ENCODE results near the gene WNT3A.
"Not testable (repeated sequence)": the region's sequence is repeated elsewhere in the genome, so short reads cannot be mapped to it uniquely, and the experiment has no call there.

Gene WNT3A

GRCh38 chr1:228013131-228013934 is 6.5 kb downstream of the WNT3A start:
- no peak for DNase-seq

GRCh38 chr1:228013935-228014930 is 7.4 kb downstream of the WNT3A start:
- no peak for DNase-seq

DNA sequence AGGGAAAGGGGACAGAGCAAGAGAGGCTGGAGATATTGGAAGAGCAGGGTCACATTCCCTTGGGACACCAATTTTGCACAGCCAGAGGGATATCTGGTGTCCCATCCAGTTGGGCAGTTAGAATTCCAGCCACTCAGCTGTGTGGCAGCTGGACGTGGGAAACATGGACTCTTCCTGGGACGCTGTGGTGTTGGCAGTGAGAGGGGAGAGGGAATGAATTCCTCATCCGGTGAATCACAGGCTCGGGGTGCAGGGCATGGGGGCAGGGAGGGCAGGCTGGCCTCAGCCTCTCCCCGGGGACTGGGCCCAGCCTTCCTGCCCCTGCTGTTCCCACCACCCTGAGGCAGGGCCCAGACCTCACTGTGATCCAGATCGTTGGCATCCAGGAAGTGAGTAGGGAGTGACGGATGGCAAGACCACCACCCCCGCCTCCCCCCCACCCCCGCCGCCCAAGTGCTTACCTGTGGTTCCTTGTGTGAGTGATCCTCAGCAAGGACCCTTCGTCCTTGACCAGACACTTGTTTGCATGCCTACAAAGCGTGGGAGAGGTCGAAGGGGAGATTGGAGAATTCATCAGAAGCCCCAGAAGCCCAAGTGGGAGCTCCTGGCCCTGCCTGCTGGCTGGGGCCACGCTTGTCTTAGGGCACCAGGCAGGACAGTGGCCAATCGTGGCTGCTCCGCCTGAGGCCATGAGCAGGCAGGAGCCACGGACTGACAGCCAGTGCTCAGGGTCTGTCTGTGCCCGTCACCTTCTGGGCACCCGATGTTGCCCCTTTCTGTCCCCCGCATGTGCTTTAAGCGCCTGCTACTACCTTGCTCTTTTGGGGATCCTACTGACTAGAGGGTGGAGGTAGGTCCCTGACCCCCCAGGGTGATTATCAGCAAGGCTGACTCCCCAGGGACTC is 8.7 kb downstream of the WNT3A start:
- no peak for DNase-seq

GRCh38 chr1:228016181-228016510 is 9.3 kb downstream of the WNT3A start:
- DNase-seq = no peak

- no peak for DNase-seq
Observed at GRCh38 chr1:228016653-228017355, 10.0 kb downstream of the WNT3A start.

GRCh38 chr1:228017356-228018124 is 10.7 kb downstream of the WNT3A start:
- DNase-seq = no peak

- DNase-seq = no peak
Observed at GRCh38 chr1:228018125-228018398, 11.3 kb downstream of the WNT3A start.

DNA sequence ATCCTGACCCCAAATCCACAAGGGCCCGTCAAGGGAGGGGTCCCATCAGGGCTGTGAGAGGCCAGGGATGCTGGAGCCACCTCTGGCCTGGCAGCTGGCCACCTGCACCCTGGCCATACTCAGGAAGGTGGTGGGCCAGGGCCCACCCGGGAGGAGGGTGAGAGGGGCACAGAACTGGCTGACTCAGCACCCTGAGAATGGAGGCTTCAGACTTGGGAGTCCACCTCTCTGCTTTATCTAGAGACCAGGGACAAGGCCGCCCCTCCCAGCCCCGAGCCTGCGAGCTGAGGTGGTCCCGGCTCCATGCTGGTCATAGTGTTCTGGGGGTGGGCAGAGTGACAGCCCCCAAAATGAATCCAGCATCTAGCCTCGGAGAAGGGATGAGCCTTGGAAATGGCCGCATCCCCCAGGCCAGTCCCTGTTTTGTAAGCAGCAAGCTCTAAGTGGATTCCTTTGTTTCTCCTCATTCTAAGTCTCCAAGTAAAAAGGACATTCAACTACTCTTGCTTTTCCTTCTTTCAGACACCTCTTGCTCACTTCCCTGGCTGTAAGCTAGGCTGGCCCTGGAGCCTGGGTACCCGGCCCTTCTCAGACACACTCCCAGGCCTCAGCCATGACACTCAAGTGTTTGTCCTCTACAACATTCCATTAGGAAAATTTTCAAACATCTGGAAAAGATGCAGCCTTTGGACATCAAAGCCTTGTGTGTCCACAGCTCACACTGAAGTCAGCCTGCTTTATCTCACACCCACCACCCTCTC is 12.3 kb downstream of the WNT3A start:
- no peak for DNase-seq

- DNase-seq = not testable (repeated sequence)
Observed at GRCh38 chr1:228019722-228020083, 12.9 kb downstream of the WNT3A start.

DNA sequence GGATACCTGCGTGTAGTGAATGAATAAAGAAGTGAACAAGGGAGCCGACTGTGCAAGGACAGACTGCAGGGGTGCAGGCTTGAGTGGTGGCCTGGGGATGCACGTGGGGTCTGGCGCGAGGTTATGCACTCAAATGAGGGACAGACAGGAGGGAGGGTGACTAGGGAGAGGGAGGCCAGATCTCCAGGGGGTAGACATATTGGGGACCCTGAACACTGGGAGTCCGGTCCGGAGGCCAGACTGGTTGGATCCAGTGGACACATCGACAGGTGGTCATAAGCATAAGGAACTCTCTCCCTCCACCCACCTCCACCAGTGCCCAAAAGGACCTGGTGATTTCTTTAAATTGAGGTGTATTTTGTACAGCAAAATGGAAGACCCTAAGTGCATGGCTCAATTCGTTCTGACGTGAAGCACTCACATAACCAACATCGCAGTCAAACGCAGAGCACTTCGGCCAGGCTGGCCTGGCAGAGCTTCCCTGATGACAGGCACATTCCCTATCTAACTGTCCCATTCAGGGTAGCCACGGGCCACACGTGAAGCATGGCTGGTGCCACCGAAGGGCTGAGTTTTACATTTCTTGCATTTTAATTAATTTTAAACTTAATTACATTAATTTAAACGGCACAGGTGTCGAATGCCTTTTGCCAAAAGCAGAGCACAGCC is 14.0 kb downstream of the WNT3A start:
- DNase-seq = no peak

DNA sequence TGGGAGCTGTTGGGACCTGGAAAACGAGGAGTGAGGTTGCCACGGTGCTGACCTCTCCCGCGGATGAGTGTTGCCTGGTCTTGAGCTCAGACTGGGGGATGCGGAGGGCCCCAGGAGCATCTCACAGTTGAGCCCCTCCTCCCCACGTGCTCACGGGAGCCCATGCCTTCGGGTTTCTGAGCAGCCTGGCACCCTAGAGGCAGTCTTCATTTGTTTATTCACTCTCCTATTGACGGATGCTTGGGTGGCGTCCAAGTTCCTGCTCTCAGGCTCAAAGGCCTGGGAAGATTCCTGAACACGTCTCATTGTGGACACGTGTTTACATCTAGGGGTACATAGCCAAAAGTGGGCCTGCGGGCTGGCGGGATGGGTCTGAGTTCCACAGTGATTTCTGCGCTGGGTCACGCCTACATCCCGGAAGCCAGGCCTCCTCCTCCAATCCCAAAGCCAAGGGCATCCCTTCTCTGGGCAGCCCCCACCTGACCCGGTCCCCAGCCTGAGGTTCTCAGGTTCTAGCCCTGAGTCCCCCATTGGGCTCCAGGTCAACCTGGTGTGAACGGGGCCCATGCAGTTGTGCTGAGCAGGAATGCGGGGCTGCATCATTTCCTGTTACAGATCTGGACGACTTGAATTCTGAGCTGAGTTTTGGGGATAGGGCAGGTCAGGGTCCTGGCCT is 14.7 kb downstream of the WNT3A start:
- DNase-seq = no peak

DNA sequence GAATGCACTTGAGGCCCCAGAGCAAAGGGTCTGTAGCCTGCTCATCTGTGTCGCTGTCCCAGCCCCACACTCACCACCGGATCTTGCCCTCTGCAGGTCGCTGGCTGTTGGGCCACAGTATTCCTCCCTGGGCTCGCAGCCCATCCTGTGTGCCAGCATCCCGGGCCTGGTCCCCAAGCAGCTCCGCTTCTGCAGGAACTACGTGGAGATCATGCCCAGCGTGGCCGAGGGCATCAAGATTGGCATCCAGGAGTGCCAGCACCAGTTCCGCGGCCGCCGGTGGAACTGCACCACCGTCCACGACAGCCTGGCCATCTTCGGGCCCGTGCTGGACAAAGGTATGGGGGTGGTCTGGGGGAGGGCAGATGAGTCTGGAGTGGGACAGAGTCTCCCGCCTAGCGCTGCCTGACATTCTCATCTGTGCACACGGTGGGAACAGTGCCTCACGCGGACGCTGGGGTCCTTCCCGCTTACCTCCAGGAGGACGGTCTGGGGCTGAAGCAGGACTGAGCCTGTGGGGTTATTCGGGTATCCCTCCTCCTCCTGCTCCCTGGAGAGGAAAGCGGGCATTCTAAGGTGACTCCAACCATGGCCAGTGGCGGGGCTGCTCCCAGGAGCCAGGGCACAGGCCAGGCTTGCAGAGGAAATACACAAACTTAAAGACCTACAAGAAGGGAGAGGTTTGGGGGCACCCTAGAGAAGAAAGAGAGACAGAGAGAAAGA is 15.9 kb downstream of the WNT3A start:
- no peak for DNase-seq

DNA sequence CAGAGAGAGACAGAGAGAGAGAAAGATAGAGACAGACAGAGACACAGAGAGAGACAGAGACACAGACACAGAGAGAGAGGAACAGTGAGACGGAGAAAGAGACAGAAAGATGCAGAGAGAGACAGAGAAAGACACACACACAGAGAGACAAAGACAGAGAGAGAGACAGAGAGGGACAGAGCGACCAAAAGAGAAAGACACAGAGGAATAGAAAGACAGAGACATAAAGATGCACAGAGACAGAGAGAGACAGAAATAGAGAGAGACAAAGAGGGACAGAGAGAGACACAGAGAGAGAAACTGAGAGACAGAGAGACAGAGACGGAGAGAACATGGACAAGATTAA is 16.5 kb downstream of the WNT3A start:
- DNase-seq = no peak

GRCh38 chr1:228029281-228029680 is 22.5 kb downstream of the WNT3A start:
- DNase-seq = no peak

DNA sequence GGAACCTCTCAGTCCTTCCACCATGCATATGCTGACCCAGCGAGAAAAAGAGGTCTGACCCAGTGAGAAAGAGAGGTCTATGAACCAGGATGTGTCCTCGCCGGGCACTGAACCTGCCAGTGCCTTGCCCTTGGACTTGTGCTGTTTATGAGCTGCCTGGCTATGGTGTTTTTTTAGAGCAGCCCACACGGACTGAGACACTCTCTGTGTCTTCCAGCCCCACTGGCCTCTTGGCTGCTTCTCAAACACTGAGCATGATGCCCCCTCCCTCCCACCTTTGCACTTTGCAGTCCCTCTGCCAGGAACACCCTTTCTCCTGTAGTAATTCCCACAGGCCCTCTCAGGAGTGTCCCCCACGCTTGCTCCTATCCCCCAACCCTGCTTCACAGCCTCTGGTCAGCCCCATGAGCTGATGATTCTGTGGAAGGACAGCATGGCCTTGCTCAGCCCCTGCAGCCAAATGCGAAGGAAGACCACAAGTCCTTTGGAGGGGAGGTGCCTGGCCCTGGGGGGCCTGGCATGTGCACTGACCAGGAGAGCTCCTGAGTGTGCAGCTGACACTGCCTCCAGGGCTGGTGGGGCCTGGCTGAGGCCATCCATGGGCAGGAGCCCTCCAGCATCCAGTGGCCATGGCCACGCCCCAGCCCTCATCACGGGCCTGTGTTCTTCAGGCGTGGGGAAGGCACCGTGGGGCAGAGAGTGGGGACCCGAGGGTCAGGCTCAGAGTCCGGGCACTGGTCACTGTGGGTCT is 23.8 kb downstream of the WNT3A start:
- DNase-seq = no peak

DNA sequence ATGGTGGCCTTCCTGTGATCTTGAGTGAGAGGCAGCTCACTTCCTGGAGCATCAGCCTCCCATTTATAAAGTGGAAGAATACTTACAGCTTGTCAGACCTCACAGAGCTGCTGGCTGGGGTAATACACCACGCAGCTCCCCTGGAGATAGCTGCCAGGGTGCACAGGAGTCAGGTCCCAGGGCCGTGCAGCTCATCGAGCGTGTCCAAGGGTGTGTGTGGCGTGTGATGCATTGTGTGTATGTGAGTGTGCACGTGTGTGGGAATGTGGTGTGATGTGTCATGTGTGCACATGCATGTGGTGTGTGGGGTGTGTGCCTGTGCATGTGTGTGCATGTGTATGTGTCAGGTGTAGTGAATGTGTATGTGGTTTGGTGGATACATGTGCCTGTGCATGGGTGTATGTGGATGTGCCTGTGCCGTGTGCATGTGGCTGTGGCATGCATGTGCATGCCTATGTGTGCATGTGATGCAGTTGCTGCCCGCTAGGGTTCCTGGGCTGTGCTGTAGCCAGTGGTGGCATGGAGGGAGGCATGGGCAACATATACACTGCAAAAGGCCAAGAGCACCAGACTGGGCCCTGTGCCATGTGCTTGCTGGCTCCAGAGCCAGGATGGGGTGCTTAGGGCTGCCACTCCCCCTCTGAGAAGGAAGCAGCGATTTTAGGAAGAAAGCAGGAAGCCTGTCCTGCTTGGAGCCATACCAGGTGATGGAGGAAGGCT is 24.6 kb downstream of the WNT3A start:
- no peak for DNase-seq

GRCh38 chr1:228032041-228032440 is 25.2 kb downstream of the WNT3A start:
- no peak for DNase-seq

GRCh38 chr1:228033376-228033775 is 26.6 kb downstream of the WNT3A start:
- no peak for DNase-seq
